Stimulated activated naive CD8-positive, alpha-beta T cell treated with anti-CD3 and anti-CD28 coated beads, Interleukin-15, Interleukin-2, amounts not matched to agents 100 ng/mL and 50 ng/mL, for 24 hours (primary cell): ENCODE data around the gene PPM1B.
"Not testable (repeated sequence)": the region's sequence is repeated elsewhere in the genome, so short reads cannot be mapped to it uniquely, and the experiment has no call there.

Source experiments
- H3K27ac Mint-ChIP-seq: one replicate; pipeline ENCODE4 v1.8.0; 2021; ENCODE audit warnings: mild to moderate bottlenecking, mixed read lengths
- H3K27me3 Mint-ChIP-seq: one replicate; pipeline ENCODE4 v1.8.0; 2021; ENCODE audit warnings: mixed read lengths
- H3K36me3 Mint-ChIP-seq: one replicate; pipeline ENCODE4 v1.8.0; 2021; ENCODE audit warnings: low read depth, mixed read lengths
- H3K4me1 Mint-ChIP-seq: one replicate; pipeline ENCODE4 v1.8.0; 2021; ENCODE audit warnings: low read depth, mixed read lengths
- H3K4me3 Mint-ChIP-seq: one replicate; pipeline ENCODE4 v1.8.0; 2021; ENCODE audit warnings: mild to moderate bottlenecking, mixed read lengths
- H3K9me3 Mint-ChIP-seq: one replicate; pipeline ENCODE4 v1.8.0; 2021; ENCODE audit warnings: mixed read lengths

Gene PPM1B

GRCh38 chr2:44171018-44171417, 2.3 kb downstream of the PPM1B start:
- H3K36me3 Mint-ChIP-seq, result peaks cover 15% of the 10 kb centered on the region
- H3K9me3 Mint-ChIP-seq, result no peaks in the 10 kb centered on the region
- peak overlapping the region; percentile 56 for H3K27ac Mint-ChIP-seq
- no peaks in the 10 kb centered on the region for H3K27me3 Mint-ChIP-seq
- peak overlapping the region; percentile 98 for H3K4me3 Mint-ChIP-seq
- peaks cover 63% of the 10 kb centered on the region for H3K4me1 Mint-ChIP-seq

- not testable (repeated sequence) for H3K9me3 Mint-ChIP-seq, H3K27me3 Mint-ChIP-seq
- Mint-ChIP-seq H3K4me1 (peaks cover 68% of the 10 kb centered on the region), H3K27ac (peak overlapping the region; percentile 9), H3K4me3 (peak overlapping the region; percentile 98), H3K36me3 (peaks cover 15% of the 10 kb centered on the region)
Measured at GRCh38 chr2:44171442-44171841, 2.8 kb downstream of the PPM1B start.

- Mint-ChIP-seq H3K4me3 (no peak overlapping the region), H3K4me1 (peaks cover 72% of the 10 kb centered on the region), H3K36me3 (peaks cover 15% of the 10 kb centered on the region), H3K27ac (no peak overlapping the region), H3K9me3 (no peaks in the 10 kb centered on the region), H3K27me3 (no peaks in the 10 kb centered on the region)
Measured at GRCh38 chr2:44172576-44172975, 3.9 kb downstream of the PPM1B start.

- Mint-ChIP-seq H3K36me3 (peaks cover 35% of the 10 kb centered on the region), H3K4me1 (peaks cover 84% of the 10 kb centered on the region), H3K27ac (no peak overlapping the region), H3K9me3 (no peaks in the 10 kb centered on the region), H3K27me3 (no peaks in the 10 kb centered on the region), H3K4me3 (no peak overlapping the region)
Measured at GRCh38 chr2:44178950-44179349, 10.3 kb downstream of the PPM1B start.

GRCh38 chr2:44181648-44182047, 13.0 kb downstream of the PPM1B start:
- peak overlapping the region; percentile 6 for H3K27ac Mint-ChIP-seq

GRCh38 chr2:44184106-44184505, 15.4 kb downstream of the PPM1B start:
- Mint-ChIP-seq H3K9me3 (no peaks in the 10 kb centered on the region), H3K36me3 (peaks cover 41% of the 10 kb centered on the region), H3K27me3 (no peaks in the 10 kb centered on the region), H3K27ac (peak overlapping the region; percentile 78), H3K4me1 (peaks cover 87% of the 10 kb centered on the region), H3K4me3 (peak overlapping the region; percentile 14)

More at GRCh38 chr2:44181648-44182047, 13.0 kb downstream of the PPM1B start:
- Mint-ChIP-seq H3K36me3 (peaks cover 34% of the 10 kb centered on the region), H3K27me3 (no peaks in the 10 kb centered on the region), H3K4me1 (peaks cover 83% of the 10 kb centered on the region), H3K9me3 (no peaks in the 10 kb centered on the region), H3K4me3 (no peak overlapping the region)

- H3K27ac Mint-ChIP-seq, result no peak overlapping the region
- H3K4me1 Mint-ChIP-seq, result peaks cover 86% of the 10 kb centered on the region
- H3K27me3 Mint-ChIP-seq, result no peaks in the 10 kb centered on the region
- peaks cover 26% of the 10 kb centered on the region for H3K36me3 Mint-ChIP-seq
- no peaks in the 10 kb centered on the region for H3K9me3 Mint-ChIP-seq
- no peak overlapping the region for H3K4me3 Mint-ChIP-seq
Measured at GRCh38 chr2:44186810-44187209, 18.1 kb downstream of the PPM1B start.

- peaks cover 88% of the 10 kb centered on the region for H3K4me1 Mint-ChIP-seq
- no peak overlapping the region for H3K27ac Mint-ChIP-seq
- no peaks in the 10 kb centered on the region for H3K27me3 Mint-ChIP-seq
- H3K9me3 Mint-ChIP-seq, result no peaks in the 10 kb centered on the region
- no peak overlapping the region for H3K4me3 Mint-ChIP-seq
- H3K36me3 Mint-ChIP-seq, result peaks cover 26% of the 10 kb centered on the region
Measured at GRCh38 chr2:44187251-44187650, 18.6 kb downstream of the PPM1B start.

GRCh38 chr2:44188696-44189095, 20.0 kb downstream of the PPM1B start:
- H3K36me3 Mint-ChIP-seq, result peaks cover 26% of the 10 kb centered on the region
- H3K9me3 Mint-ChIP-seq, result no peaks in the 10 kb centered on the region
- no peak overlapping the region for H3K27ac Mint-ChIP-seq
- H3K4me3 Mint-ChIP-seq, result no peak overlapping the region
- no peaks in the 10 kb centered on the region for H3K27me3 Mint-ChIP-seq
- H3K4me1 Mint-ChIP-seq, result peaks cover 82% of the 10 kb centered on the region

GRCh38 chr2:44189104-44189503, 20.4 kb downstream of the PPM1B start:
- H3K36me3 Mint-ChIP-seq, result peaks cover 25% of the 10 kb centered on the region
- H3K4me3 Mint-ChIP-seq, result no peak overlapping the region
- H3K27me3 Mint-ChIP-seq, result no peaks in the 10 kb centered on the region
- H3K27ac Mint-ChIP-seq, result no peak overlapping the region
- H3K9me3 Mint-ChIP-seq, result no peaks in the 10 kb centered on the region
- H3K4me1 Mint-ChIP-seq, result peaks cover 81% of the 10 kb centered on the region

GRCh38 chr2:44190526-44190925, 21.9 kb downstream of the PPM1B start:
- peaks cover 28% of the 10 kb centered on the region for H3K36me3 Mint-ChIP-seq
- H3K4me1 Mint-ChIP-seq, result peaks cover 71% of the 10 kb centered on the region
- no peaks in the 10 kb centered on the region for H3K9me3 Mint-ChIP-seq
- no peak overlapping the region for H3K4me3 Mint-ChIP-seq
- no peaks in the 10 kb centered on the region for H3K27me3 Mint-ChIP-seq
- H3K27ac Mint-ChIP-seq, result no peak overlapping the region

GRCh38 chr2:44191739-44192138, 23.1 kb downstream of the PPM1B start:
- Mint-ChIP-seq H3K9me3 (no peaks in the 10 kb centered on the region), H3K27ac (peak overlapping the region; percentile 36), H3K36me3 (peaks cover 34% of the 10 kb centered on the region), H3K27me3 (no peaks in the 10 kb centered on the region), H3K4me1 (peaks cover 64% of the 10 kb centered on the region), H3K4me3 (no peak overlapping the region)

- H3K36me3 Mint-ChIP-seq, result peaks cover 26% of the 10 kb centered on the region
- H3K27ac Mint-ChIP-seq, result peak overlapping the region; percentile 38
- H3K4me1 Mint-ChIP-seq, result peaks cover 59% of the 10 kb centered on the region
- no peaks in the 10 kb centered on the region for H3K27me3 Mint-ChIP-seq
- H3K9me3 Mint-ChIP-seq, result no peaks in the 10 kb centered on the region
- no peak overlapping the region for H3K4me3 Mint-ChIP-seq
Measured at GRCh38 chr2:44192646-44193045, 24.0 kb downstream of the PPM1B start.

GRCh38 chr2:44195714-44196113, 27.0 kb downstream of the PPM1B start:
- Mint-ChIP-seq H3K27me3 (no peaks in the 10 kb centered on the region), H3K36me3 (peaks cover 21% of the 10 kb centered on the region), H3K4me1 (peaks cover 54% of the 10 kb centered on the region), H3K27ac (no peak overlapping the region), H3K9me3 (no peaks in the 10 kb centered on the region), H3K4me3 (no peak overlapping the region)

GRCh38 chr2:44197816-44198215, 29.1 kb downstream of the PPM1B start:
- H3K4me1 Mint-ChIP-seq, result peaks cover 48% of the 10 kb centered on the region
- no peak overlapping the region for H3K4me3 Mint-ChIP-seq
- H3K9me3 Mint-ChIP-seq, result no peaks in the 10 kb centered on the region
- no peaks in the 10 kb centered on the region for H3K27me3 Mint-ChIP-seq
- peaks cover 37% of the 10 kb centered on the region for H3K36me3 Mint-ChIP-seq
- H3K27ac Mint-ChIP-seq, result no peak overlapping the region

GRCh38 chr2:44200011-44200410, 31.3 kb downstream of the PPM1B start:
- peaks cover 6% of the 10 kb centered on the region for H3K9me3 Mint-ChIP-seq
- peaks cover 44% of the 10 kb centered on the region for H3K36me3 Mint-ChIP-seq
- H3K27me3 Mint-ChIP-seq, result no peaks in the 10 kb centered on the region
- H3K4me3 Mint-ChIP-seq, result no peak overlapping the region
- no peak overlapping the region for H3K27ac Mint-ChIP-seq
- peaks cover 58% of the 10 kb centered on the region for H3K4me1 Mint-ChIP-seq
